Activated T-cell treated with anti-CD3 and anti-CD28 coated beads for 48 hours (primary cell): ENCODE data around the gene KBTBD8.
A peak's percentile ranks its signal among the peaks of the same experiment; 100 is the strongest.

Source experiments
- DNase-seq: peaks from one replicate; pipeline ENCODE4 v3.0.0-alpha.2; 2020; ENCODE audit warnings: low read depth

Gene KBTBD8, protein sequence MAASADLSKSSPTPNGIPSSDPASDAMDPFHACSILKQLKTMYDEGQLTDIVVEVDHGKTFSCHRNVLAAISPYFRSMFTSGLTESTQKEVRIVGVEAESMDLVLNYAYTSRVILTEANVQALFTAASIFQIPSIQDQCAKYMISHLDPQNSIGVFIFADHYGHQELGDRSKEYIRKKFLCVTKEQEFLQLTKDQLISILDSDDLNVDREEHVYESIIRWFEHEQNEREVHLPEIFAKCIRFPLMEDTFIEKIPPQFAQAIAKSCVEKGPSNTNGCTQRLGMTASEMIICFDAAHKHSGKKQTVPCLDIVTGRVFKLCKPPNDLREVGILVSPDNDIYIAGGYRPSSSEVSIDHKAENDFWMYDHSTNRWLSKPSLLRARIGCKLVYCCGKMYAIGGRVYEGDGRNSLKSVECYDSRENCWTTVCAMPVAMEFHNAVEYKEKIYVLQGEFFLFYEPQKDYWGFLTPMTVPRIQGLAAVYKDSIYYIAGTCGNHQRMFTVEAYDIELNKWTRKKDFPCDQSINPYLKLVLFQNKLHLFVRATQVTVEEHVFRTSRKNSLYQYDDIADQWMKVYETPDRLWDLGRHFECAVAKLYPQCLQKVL

DNA sequence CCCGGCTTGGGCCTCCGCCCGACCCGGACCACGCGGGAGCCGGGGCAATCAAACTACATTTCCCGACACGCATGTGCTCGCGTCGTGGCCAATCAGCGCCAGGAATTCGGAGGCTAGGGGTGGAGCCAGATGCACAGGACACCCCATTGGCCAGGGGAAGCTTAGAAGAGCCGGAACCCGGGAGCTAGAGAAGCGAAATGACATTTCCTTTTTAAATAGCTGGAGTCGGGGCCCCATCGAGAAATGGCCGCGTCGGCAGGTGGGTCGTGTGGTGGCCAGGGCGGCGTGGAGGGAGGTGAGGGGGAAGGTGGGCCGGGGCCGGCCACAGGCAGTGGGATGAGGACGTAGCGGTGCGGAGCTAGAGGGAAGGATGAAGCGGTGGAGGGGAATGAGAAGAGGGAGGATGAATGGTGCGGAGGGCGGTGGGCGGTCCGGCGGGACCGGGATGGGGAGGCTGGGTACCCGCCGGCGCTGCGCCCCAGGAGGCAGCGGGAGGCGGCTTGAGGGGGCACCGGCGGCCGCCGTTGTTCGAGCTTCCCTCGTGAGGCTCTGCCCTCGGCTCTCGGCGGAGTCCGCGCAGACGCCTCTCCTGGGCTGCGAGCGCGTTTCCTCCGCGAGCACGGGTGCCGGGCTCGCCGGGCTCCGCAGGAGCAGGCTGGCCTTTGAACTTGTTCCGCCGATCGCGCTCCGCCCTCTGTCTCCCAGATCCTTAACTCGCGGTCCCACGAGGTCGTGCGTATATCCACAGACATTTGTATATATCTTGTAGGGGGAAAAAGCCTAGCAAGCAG is at the start of gene KBTBD8:
Gene KBTBD8, plus strand, starts transcription at position 195 of the 791 bp plus-strand sequence. Its CDS starts 49 bp downstream, at position 244.
- peak; percentile 94 for DNase-seq

- no peak for DNase-seq
Measured at GRCh38 chr3:66948838-66949237, 49.3 kb upstream of the KBTBD8 start.

DNA sequence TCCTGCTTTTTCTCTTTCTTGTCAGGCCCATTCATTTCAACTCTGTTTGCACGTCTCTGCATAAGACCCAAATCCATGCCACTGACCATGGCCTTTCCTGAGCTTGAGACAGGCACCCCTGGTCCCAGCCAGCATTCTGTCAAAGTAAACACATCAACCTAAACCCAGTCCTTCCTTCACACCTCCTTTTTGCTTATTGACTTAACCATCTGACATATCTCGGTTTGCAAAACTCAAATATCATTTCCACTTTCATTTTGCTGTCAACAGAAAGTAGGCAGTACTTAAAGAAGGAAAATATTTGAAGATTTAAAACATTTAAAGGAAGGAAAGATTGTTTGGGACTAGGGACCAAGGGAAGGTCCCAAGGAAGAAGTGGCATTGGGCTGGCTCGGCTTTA is 48.2 kb upstream of the KBTBD8 start:
- no peak for DNase-seq

- DNase-seq: no peak
Measured at GRCh38 chr3:66952357-66952756, 45.8 kb upstream of the KBTBD8 start.

DNA sequence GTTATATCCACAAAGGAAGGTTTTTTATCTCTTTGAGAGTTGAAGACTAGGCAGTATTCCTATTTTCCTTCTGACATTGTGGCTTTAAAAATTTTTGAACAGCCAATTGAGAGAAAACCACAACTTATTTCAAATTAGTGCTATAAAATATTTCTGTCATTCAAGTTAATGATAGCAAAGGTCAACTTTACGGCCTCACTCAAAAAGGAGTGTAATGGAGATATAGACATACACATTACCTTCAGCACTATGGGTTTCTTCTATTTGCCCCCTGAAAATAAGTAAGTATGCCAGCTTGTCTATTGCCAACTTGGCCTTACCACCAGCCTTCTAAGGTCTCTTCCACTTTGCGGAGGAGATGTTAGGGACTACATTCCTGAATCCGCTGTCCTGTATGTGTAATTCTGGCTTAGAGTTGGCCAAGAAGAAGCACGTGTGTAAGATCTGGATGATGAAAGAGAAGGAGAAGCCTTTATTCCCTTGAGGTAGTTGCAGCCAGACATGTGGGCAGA is 44.1 kb upstream of the KBTBD8 start:
- no peak for DNase-seq

GRCh38 chr3:66956742-66957141 is 41.4 kb upstream of the KBTBD8 start:
- DNase-seq: no peak

DNA sequence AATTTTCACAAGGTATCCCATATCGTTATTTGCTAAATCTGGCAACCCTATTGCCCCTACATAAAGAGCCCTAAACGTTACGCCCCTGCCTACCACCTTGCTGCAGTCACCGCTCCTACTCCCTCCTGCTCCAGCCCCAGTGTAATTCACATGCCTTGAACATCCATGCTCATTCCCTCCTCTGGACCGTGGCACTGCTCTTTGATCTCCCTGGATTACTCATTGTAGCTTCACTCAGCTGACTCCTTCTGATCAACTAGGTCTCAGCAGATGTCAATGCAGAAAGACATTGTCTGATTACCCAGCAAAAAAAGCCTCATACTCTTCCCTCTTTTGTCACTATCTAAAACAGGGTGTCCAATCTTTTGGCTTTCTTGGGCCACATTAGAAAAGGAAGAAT is 40.7 kb upstream of the KBTBD8 start:
- no peak for DNase-seq

DNA sequence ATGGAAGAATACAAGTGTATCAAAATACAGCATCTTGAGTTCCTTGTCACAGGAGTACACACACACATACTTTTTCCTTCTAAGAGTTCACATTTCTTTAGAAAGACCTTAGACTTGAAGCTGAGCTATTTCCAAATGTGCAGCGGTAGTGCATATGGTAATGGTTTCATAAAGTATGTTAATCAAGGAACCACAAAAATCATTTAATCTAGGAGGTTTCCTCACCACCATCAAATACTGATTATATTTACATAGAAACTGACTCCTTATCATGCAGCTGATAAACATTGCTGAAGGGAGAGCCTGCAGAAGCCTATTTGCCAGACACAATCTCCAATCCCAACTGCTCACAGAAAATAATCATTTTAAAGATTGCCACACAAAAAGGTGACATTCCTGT is 40.0 kb upstream of the KBTBD8 start:
- DNase-seq: no peak

DNA sequence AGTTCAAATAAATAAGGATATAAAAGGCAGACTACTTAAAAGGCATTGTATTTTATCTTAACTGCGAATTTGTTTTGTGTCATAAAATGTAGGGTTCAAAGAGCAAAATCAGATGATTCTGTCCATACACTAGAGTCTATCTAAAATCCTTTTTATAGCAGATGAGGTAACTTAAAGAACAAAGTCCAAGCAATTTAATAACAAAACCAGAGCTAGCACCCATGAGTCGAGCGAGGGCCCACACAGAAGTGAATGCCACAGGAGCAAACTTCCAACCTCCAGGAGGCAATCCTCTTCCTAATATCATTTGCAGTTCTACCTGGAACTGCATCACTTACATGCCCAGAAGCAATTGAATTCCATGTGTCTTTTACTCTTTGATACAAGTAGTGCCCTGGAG is 35.4 kb upstream of the KBTBD8 start:
- DNase-seq: no peak

DNA sequence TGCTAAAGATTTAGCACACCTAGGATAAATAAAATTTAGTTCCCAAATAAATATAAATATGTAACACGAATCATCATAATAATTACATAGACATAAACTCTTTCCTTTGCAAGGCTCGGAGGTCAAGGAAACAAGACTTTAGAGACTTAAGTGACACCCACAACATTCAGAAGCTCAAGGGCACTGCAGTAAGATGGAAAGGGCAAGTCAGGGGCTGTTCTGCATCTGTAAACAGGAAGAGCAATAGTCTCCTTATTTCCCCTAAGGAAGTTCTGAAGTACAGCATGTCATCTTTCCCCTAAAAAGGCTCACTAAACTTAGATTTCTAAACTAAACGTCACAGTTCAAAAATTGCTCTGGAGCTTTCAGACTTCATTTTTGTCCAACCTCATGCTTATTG is 26.9 kb upstream of the KBTBD8 start:
- no peak for DNase-seq

DNA sequence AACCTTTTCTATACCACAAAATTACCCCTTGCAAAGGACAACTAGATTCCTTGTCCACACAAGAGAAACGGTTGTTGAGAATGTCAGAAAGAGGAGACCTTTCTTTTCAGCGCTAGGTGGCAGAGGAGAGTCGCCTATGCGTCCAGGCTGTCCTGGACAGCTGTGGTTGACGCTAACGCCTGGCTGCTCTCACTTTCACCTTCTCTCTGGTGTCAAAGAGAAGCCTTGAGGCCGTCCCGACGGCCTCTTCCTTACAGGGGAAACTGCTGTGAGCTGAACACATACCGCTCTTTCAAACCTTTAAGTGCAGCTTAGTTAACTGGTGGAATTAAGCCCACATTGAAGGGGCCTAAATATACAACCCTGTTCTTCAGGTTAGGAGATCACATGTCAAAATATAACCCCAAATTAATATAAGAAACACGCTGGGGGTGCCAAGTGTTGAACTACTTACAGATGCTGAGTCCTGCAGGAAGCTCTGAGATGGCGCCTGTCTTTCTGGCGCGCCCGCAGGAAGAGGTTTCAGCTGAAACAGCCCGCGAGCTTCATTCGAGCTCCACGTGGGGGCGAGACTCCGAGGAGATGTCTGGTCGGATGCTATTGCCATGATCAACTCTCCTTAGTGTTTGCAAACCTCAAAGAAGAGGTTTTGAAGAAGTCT is 26.1 kb upstream of the KBTBD8 start:
- peak; percentile 52 for DNase-seq

DNA sequence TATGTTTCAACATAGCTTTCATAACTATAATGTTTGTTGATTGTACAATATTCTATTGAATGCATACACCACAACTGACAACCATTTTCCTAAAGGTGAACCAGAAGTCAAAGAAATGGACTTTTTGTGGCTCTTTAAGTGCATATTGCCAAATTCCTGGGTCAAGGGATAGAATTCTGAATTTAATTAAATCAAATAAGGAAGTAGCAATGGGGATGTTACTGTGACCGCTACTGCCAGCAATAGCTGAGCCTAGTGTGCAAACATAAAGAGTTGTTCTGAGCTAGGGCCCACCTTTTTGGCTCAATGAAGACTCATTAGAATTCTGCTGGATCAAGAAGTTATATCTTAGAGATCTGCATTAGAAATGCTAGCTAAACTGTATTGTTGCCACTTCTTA is 17.3 kb upstream of the KBTBD8 start:
- DNase-seq: no peak

DNA sequence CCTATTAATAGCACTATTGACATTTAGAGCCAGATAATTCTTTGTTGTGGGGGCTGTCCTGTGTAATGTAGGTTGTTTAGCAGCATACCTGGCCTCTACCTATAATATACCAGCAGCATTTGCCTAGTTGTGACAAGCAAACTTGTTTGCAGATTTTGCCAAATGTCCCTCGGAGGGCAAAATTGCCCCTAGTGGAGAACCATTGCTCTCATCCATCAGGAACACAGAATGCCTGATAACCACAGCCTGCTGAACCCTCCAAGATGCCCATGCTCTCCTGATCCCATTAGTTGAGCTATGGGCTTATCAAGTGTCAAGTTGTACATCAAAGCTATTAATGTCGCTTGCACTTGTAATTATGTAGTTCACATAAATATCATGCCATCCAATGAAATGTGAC is 15.0 kb upstream of the KBTBD8 start:
- DNase-seq: no peak

DNA sequence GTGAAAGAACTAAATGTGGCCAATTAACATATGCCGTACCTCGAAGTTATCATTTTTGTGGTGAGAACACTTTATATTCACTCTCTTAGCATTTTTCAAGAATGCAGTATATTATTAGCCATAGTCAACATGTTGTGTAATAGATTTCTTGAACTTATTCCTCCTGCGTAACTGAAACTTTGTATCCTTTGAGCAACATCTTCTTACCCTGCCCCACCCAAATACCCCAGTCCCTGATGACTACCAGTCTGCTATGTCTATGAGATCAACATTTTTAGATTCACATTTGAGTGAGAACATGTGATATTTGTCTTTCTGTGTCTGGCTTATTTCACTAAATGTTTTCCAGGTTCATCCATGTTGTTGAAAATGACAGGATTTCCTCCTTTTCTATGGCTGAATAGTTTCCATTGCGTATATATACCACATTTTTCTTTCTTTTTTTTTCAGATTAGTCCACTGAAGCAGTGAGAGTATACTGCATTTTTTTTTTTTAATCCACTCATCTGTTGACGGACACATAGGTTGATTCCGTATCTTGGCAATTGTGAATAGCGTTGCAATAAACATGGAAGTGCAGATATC is 12.7 kb upstream of the KBTBD8 start:
- no peak for DNase-seq

DNA sequence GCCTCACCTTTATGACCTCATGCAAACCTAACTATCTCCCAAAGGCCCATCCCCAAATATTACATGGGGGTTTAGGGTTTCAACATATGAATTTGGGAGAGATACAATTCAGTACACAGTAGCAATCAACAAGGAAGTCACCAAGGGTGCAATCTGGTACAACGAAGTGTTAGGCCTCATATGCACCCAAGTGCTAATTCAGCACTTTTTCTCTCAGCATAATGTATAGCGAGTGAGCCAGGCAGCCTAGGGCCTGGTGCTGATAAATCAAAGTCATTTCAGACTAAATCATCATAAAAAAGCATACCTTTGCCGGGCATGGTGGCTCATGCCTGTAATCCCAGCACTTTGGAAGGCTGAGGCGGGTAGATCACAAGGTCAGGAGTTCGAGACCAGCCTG is 11.7 kb upstream of the KBTBD8 start:
- DNase-seq: no peak

- DNase-seq: no peak
Measured at GRCh38 chr3:66989241-66989640, 8.9 kb upstream of the KBTBD8 start.

DNA sequence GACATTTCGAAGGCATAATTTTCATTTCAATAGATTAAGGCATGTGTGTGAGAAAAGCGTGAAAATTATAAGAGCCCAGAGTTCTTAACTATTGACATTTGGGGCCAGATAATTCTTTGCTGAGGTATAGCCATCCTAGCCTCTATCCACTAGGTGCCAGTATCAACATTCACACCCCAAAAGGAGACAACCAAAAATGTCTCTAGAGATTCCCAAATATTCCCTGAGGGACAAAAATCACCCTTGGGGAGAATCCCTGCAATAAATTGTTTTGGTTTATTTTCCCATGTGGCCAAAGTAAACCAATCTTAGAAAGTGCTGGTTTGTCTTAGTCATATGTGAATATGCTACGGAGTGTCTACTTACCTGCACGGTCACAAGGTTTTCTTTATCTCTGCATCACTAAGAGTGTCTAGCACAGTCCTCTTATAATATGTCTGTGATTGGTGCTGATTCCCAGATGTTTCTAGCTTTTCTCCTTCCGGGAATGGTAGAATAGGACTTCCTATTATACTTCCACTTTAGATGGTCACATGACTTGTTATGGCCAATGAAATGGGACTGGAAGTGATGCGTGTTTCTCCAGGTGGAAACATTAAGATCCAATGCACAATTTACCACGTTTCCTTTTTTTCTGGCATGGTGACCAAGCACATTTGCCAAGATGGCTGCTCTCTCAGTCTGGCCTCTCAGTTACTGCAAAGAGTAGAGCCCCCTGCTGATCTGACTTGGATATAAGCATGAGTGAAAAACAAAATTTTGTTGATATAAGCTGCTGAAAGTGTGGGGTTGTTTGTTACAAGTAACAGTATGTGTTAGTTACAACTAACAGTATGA is 8.0 kb upstream of the KBTBD8 start:
- DNase-seq: no peak

GRCh38 chr3:66991459-66991858 is 6.6 kb upstream of the KBTBD8 start:
- no peak for DNase-seq

DNA sequence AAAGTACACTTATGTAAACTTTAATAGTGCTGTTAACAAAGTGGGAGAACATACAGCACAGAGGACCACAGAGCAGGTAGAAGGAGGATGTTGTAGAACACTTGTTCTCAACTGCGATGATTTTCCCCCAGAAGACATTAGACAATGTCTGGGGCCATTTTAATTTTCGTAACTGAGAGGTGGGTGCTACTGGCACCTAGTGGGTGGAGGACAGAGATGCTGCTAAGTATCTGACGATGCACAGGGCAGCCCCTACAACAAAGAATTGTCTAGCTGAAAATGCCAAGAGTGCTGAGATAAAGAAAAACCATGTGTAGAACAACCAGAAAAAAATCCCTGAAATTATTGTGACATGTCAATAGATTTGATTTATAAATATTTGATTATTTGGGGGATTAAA is 5.0 kb upstream of the KBTBD8 start:
- no peak for DNase-seq

- no peak for DNase-seq
Measured at GRCh38 chr3:66994588-66994987, 3.5 kb upstream of the KBTBD8 start.

DNA sequence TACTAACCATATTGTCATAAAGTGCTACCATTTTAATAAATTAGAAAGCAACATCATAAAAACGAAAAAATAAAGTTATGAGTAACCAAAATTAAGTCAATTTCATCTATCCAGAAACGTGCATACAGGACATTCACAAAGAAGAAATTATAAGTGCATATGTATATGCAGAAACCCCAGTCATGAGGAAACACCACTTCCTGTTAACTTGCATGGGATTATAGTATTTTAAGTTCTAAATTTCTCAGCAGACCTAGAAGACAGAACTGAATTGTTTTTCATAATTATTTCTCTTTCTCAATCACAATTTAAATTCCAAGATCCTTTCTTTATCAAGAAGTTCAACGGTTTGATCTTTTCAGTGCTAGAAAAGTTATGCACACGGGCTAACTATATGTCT is 1.4 kb upstream of the KBTBD8 start:
- no peak for DNase-seq
